Measurements from ENCODE around the gene TBX5.

The TBX5 gene

DNA sequence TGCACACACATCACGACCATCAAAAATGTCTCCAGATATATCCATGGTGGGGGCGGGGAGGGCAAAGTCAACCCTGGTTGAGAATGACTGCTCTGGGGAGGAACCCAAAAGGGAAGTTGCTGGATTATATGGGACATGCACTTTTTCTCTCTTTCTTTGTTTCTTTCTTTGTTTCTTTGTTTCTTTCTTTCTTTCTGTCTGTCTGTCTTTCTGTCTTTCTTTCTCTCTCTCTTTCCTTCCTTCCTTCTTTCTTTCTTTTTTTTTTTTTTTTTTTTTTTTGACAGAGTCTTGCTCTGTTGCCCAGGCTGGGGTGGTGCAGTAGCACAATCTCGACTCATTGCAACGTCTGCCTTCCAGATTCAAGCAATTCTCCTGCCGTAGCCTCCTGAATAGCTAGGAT, 71.5 kb downstream of the TBX5 start:
- 83% methylated on average over 4 of the region's 5 CpGs for WGBS
- Histone ChIP-seq H2AK5ac (ENCODE audit: low read length, severe bottlenecking) (no peak overlapping the region), H3K9ac (ENCODE audit: low read length) (no peak overlapping the region), H3K36me3 (ENCODE audit: control insufficient read depth in 1 of 2, insufficient read depth in 2 of 2, low read depth in 1 of 2, low read length in 2 of 2) (no peaks in the 10 kb centered on the region), H2BK5ac (ENCODE audit: low read depth, low read length, poor library complexity, severe bottlenecking) (no peak overlapping the region), H4K91ac (ENCODE audit: low read length) (no peak overlapping the region), H3K9me3 (ENCODE audit: control insufficient read depth, low read length) (peaks cover 10% of the 10 kb centered on the region), H2AFZ (ENCODE audit: low read depth, low read length) (no peak overlapping the region), H3K4me1 (ENCODE audit: control insufficient read depth, insufficient read depth, low read depth, low read length) (no peaks in the 10 kb centered on the region), H2BK15ac (ENCODE audit: low read depth, poor library complexity, severe bottlenecking) (no peak overlapping the region), H3K18ac (ENCODE audit: low read depth in 1 of 2, low read length in 2 of 2) (no peak overlapping the region), H2BK120ac (ENCODE audit: low read depth, low read length) (no peak overlapping the region), H3K4ac (ENCODE audit: low read depth in 1 of 2, low read length in 2 of 2) (no peak overlapping the region), H3K79me1 (replicated peaks; ENCODE audit: low read length, poor library complexity, severe bottlenecking) (no peaks in the 10 kb centered on the region), H3K27ac (ENCODE audit: low read length, poor library complexity, severe bottlenecking) (no peak overlapping the region), H2BK12ac (ENCODE audit: low read length in 2 of 2) (no peak overlapping the region), H3K14ac (ENCODE audit: low read length in 2 of 2) (no peak overlapping the region), H3K4me3 (ENCODE audit: insufficient read depth in 1 of 2, low read depth in 1 of 2, low read length in 2 of 2) (no peak overlapping the region), H3K27me3 (ENCODE audit: control insufficient read depth in 1 of 2, insufficient read depth in 1 of 2, low read length in 2 of 2) (peaks cover 0 to 14% of the 10 kb centered on the region in 2 experiments), H3K4me2 (ENCODE audit: low read length, poor library complexity, severe bottlenecking) (no peak overlapping the region), H3K23ac (ENCODE audit: low read length in 2 of 2) (no peak overlapping the region), H4K8ac (ENCODE audit: low read length) (no peak overlapping the region)
- DNase-seq: no peak

DNA sequence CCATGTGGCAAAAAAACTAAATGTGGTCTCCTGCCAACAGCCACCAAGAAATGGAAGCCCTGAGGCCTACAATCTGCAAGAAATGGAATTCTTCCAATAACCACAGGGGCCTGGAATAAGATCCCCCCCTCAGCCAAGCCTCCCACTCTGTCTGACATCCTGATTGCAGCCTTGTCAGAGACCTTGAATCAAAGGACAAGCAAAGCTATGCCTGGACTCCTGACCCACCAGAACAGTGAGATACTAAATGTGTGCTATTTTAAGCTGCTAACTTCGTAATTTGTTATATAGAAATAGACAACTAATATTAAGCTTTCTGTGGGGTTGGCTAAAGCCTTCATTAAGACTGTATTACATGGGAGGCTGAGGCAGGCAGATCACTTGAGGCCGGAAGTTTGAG, 77.7 kb downstream of the TBX5 start:
- Histone ChIP-seq H2AFZ (ENCODE audit: low read depth, low read length) (no peak overlapping the region), H2BK5ac (ENCODE audit: low read depth, low read length, poor library complexity, severe bottlenecking) (no peak overlapping the region), H3K9ac (ENCODE audit: low read length) (no peak overlapping the region), H3K27ac (ENCODE audit: low read length, poor library complexity, severe bottlenecking) (no peak overlapping the region), H2AK5ac (ENCODE audit: low read length, severe bottlenecking) (no peak overlapping the region), H3K4me1 (ENCODE audit: control insufficient read depth, insufficient read depth, low read depth, low read length) (no peaks in the 10 kb centered on the region), H4K91ac (ENCODE audit: low read length) (no peak overlapping the region), H4K8ac (ENCODE audit: low read length) (no peak overlapping the region), H3K4ac (ENCODE audit: low read depth in 1 of 2, low read length in 2 of 2) (no peak overlapping the region), H2BK12ac (ENCODE audit: low read length in 2 of 2) (no peak overlapping the region), H3K27me3 (ENCODE audit: control insufficient read depth in 1 of 2, insufficient read depth in 1 of 2, low read length in 2 of 2) (peaks cover 0 to 18% of the 10 kb centered on the region in 2 experiments), H3K4me3 (ENCODE audit: insufficient read depth in 1 of 2, low read depth in 1 of 2, low read length in 2 of 2) (no peak overlapping the region), H3K14ac (ENCODE audit: low read length in 2 of 2) (no peak overlapping the region), H3K23ac (ENCODE audit: low read length in 2 of 2) (no peak overlapping the region), H2BK15ac (ENCODE audit: low read depth, poor library complexity, severe bottlenecking) (no peak overlapping the region), H3K4me2 (ENCODE audit: low read length, poor library complexity, severe bottlenecking) (no peak overlapping the region), H3K9me3 (ENCODE audit: control insufficient read depth, low read length) (peaks cover 12% of the 10 kb centered on the region), H3K18ac (ENCODE audit: low read depth in 1 of 2, low read length in 2 of 2) (no peak overlapping the region), H3K36me3 (ENCODE audit: control insufficient read depth in 1 of 2, insufficient read depth in 2 of 2, low read depth in 1 of 2, low read length in 2 of 2) (no peaks in the 10 kb centered on the region), H2BK120ac (ENCODE audit: low read depth, low read length) (no peak overlapping the region), H3K79me1 (replicated peaks; ENCODE audit: low read length, poor library complexity, severe bottlenecking) (no peaks in the 10 kb centered on the region)
- 80% methylated on average over 1 of the region's 2 CpGs for WGBS
- no peak for DNase-seq

DNA sequence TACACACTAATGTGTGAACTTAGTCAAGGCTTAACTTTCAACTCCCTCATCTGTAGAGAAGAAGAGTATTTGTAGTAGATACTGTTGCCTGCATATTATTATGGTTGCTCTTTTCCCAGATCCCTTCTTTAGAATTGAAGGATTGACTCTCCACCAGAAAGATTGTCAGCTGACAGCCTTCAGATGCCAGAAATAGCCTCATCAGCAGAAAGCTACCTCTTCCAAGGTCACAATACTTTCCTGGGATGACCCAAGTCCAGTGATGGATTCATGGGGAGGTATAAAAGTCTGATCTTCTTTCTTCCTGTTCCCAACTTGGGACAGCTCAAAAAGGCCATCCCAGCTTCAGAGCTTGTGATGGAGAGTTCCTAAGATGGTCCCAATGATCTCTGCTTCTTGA, 78.2 kb downstream of the TBX5 start:
- Histone ChIP-seq H2BK15ac (ENCODE audit: low read depth, poor library complexity, severe bottlenecking) (no peak overlapping the region), H3K79me1 (replicated peaks; ENCODE audit: low read length, poor library complexity, severe bottlenecking) (no peaks in the 10 kb centered on the region), H2BK5ac (ENCODE audit: low read depth, low read length, poor library complexity, severe bottlenecking) (no peak overlapping the region), H3K18ac (ENCODE audit: low read depth in 1 of 2, low read length in 2 of 2) (no peak overlapping the region), H2BK120ac (ENCODE audit: low read depth, low read length) (no peak overlapping the region), H3K27ac (ENCODE audit: low read length, poor library complexity, severe bottlenecking) (no peak overlapping the region), H2BK12ac (ENCODE audit: low read length in 2 of 2) (no peak overlapping the region), H4K8ac (ENCODE audit: low read length) (no peak overlapping the region), H3K27me3 (ENCODE audit: control insufficient read depth in 1 of 2, insufficient read depth in 1 of 2, low read length in 2 of 2) (peaks cover 0 to 19% of the 10 kb centered on the region in 2 experiments), H3K23ac (ENCODE audit: low read length in 2 of 2) (no peak overlapping the region), H3K4me1 (ENCODE audit: control insufficient read depth, insufficient read depth, low read depth, low read length) (no peaks in the 10 kb centered on the region), H3K4me2 (ENCODE audit: low read length, poor library complexity, severe bottlenecking) (no peak overlapping the region), H2AK5ac (ENCODE audit: low read length, severe bottlenecking) (no peak overlapping the region), H4K91ac (ENCODE audit: low read length) (no peak overlapping the region), H2AFZ (ENCODE audit: low read depth, low read length) (no peak overlapping the region), H3K36me3 (ENCODE audit: control insufficient read depth in 1 of 2, insufficient read depth in 2 of 2, low read depth in 1 of 2, low read length in 2 of 2) (no peaks in the 10 kb centered on the region), H3K9ac (ENCODE audit: low read length) (no peak overlapping the region), H3K4ac (ENCODE audit: low read depth in 1 of 2, low read length in 2 of 2) (no peak overlapping the region), H3K9me3 (ENCODE audit: control insufficient read depth, low read length) (peaks cover 12% of the 10 kb centered on the region), H3K4me3 (ENCODE audit: insufficient read depth in 1 of 2, low read depth in 1 of 2, low read length in 2 of 2) (no peak overlapping the region), H3K14ac (ENCODE audit: low read length in 2 of 2) (no peak overlapping the region)
- no peak for DNase-seq

- Histone ChIP-seq H3K4me1 (ENCODE audit: control insufficient read depth, insufficient read depth, low read depth, low read length) (no peaks in the 10 kb centered on the region), H3K9ac (ENCODE audit: low read length) (no peak overlapping the region), H3K23ac (ENCODE audit: low read length in 2 of 2) (no peak overlapping the region), H2BK15ac (ENCODE audit: low read depth, poor library complexity, severe bottlenecking) (no peak overlapping the region), H3K4me3 (ENCODE audit: insufficient read depth in 1 of 2, low read depth in 1 of 2, low read length in 2 of 2) (no peak overlapping the region), H2BK12ac (ENCODE audit: low read length in 2 of 2) (no peak overlapping the region), H3K9me3 (ENCODE audit: control insufficient read depth, low read length) (no peaks in the 10 kb centered on the region), H2AFZ (ENCODE audit: low read depth, low read length) (no peak overlapping the region), H3K27me3 (ENCODE audit: control insufficient read depth in 1 of 2, insufficient read depth in 1 of 2, low read length in 2 of 2) (peaks cover 0 to 10% of the 10 kb centered on the region in 2 experiments), H2BK120ac (ENCODE audit: low read depth, low read length) (no peak overlapping the region), H3K18ac (ENCODE audit: low read depth in 1 of 2, low read length in 2 of 2) (no peak overlapping the region), H4K91ac (ENCODE audit: low read length) (no peak overlapping the region), H2AK5ac (ENCODE audit: low read length, severe bottlenecking) (no peak overlapping the region), H3K14ac (ENCODE audit: low read length in 2 of 2) (no peak overlapping the region), H3K36me3 (ENCODE audit: control insufficient read depth in 1 of 2, insufficient read depth in 2 of 2, low read depth in 1 of 2, low read length in 2 of 2) (no peaks in the 10 kb centered on the region), H4K8ac (ENCODE audit: low read length) (no peak overlapping the region), H3K79me1 (replicated peaks; ENCODE audit: low read length, poor library complexity, severe bottlenecking) (no peaks in the 10 kb centered on the region), H3K4me2 (ENCODE audit: low read length, poor library complexity, severe bottlenecking) (no peak overlapping the region), H3K27ac (ENCODE audit: low read length, poor library complexity, severe bottlenecking) (no peak overlapping the region), H2BK5ac (ENCODE audit: low read depth, low read length, poor library complexity, severe bottlenecking) (no peak overlapping the region), H3K4ac (ENCODE audit: low read depth in 1 of 2, low read length in 2 of 2) (no peak overlapping the region)
- DNase-seq: no peak
- 81% methylated on average over 1 of the region's 1 CpG for WGBS
These were observed 84.4 kb downstream of the TBX5 start for GRCh38 chr12:114321524-114321923.
